ENCODE results near the gene SH3RF2.

- TF ChIP-seq, protein P1, sequence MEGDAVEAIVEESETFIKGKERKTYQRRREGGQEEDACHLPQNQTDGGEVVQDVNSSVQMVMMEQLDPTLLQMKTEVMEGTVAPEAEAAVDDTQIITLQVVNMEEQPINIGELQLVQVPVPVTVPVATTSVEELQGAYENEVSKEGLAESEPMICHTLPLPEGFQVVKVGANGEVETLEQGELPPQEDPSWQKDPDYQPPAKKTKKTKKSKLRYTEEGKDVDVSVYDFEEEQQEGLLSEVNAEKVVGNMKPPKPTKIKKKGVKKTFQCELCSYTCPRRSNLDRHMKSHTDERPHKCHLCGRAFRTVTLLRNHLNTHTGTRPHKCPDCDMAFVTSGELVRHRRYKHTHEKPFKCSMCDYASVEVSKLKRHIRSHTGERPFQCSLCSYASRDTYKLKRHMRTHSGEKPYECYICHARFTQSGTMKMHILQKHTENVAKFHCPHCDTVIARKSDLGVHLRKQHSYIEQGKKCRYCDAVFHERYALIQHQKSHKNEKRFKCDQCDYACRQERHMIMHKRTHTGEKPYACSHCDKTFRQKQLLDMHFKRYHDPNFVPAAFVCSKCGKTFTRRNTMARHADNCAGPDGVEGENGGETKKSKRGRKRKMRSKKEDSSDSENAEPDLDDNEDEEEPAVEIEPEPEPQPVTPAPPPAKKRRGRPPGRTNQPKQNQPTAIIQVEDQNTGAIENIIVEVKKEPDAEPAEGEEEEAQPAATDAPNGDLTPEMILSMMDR (IDR thresholded peaks at IDR 0.05; ENCODE audit: low read depth, low read length) = no peak
- no peak for TF ChIP-seq EZH2phosphoT487 (IDR thresholded peaks at IDR 0.05; ENCODE audit: low read depth)
Observed at GRCh38 chr5:145947581-145947980, 11.2 kb downstream of the SH3RF2 start.
